Liver (tissue), 3 donors: ENCODE data around the gene ZNF577.

Source experiments
- RAD21 ChIP-seq, 2 donors: IDR thresholded peaks; 2 replicates each; pipeline ENCODE4 v1.6.1; 2016; ENCODE audit warnings: antibody characterized with exemption in 2 of 2, mild to moderate bottlenecking in 2 of 2
- SP1 ChIP-seq: IDR thresholded peaks from 2 replicates; pipeline ENCODE4 v1.6.1; 2018; ENCODE audit warnings: antibody characterized with exemption, mild to moderate bottlenecking
- TAF1 ChIP-seq: conservative IDR thresholded peaks from 2 replicates; pipeline ENCODE4 v1.6.1; 2016; ENCODE audit warnings: antibody characterized with exemption, mild to moderate bottlenecking
- TF ChIP-seq, protein P1 (sequence below): fragments of 150-350 bp; IDR thresholded peaks from 2 replicates; pipeline ENCODE4 v1.5.1; 2017; ENCODE audit warnings: improper control_type of control experiment, low read depth, low read length; ENCODE audit not compliant: missing input control
- TF ChIP-seq, protein P2 (sequence below): IDR thresholded peaks from 2 replicates; pipeline ENCODE4 v1.6.1; 2016; ENCODE audit warnings: antibody characterized with exemption
- TF ChIP-seq, protein P3 (sequence below): IDR thresholded peaks from 2 replicates; pipeline ENCODE4 v1.6.1; 2016; ENCODE audit warnings: antibody characterized with exemption, mild to moderate bottlenecking
- donor health status: healthy.
- donor health status: healthy.

DNA sequence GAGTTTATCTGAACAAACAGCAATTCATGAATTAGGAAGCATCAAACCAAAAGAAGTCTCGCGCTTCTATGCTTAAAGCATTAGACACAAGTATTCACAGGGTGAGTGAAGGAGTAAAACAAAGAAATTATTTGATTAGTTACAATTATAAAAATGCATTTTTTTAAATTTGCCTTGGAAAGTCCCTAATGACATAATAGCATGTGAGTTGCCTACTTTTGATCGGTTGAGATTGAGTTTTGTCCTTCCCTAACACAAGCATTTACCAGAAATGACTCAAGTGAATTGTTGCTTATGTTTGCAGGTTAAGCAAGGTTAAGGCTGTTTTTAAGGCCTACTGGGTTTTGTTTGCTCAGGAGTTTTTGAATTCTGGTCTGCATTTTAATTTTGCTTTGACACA is 17.5 kb upstream of the ZNF577 start:
- TF ChIP-seq, protein P1, sequence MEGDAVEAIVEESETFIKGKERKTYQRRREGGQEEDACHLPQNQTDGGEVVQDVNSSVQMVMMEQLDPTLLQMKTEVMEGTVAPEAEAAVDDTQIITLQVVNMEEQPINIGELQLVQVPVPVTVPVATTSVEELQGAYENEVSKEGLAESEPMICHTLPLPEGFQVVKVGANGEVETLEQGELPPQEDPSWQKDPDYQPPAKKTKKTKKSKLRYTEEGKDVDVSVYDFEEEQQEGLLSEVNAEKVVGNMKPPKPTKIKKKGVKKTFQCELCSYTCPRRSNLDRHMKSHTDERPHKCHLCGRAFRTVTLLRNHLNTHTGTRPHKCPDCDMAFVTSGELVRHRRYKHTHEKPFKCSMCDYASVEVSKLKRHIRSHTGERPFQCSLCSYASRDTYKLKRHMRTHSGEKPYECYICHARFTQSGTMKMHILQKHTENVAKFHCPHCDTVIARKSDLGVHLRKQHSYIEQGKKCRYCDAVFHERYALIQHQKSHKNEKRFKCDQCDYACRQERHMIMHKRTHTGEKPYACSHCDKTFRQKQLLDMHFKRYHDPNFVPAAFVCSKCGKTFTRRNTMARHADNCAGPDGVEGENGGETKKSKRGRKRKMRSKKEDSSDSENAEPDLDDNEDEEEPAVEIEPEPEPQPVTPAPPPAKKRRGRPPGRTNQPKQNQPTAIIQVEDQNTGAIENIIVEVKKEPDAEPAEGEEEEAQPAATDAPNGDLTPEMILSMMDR = no peak
- TF ChIP-seq RAD21 (IDR thresholded peaks at IDR 0.05) (no peak), SP1 (no peak), TAF1 (no peak)
- TF ChIP-seq, protein P2, sequence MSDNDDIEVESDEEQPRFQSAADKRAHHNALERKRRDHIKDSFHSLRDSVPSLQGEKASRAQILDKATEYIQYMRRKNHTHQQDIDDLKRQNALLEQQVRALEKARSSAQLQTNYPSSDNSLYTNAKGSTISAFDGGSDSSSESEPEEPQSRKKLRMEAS = peak; percentile 3
- TF ChIP-seq, protein P3, sequence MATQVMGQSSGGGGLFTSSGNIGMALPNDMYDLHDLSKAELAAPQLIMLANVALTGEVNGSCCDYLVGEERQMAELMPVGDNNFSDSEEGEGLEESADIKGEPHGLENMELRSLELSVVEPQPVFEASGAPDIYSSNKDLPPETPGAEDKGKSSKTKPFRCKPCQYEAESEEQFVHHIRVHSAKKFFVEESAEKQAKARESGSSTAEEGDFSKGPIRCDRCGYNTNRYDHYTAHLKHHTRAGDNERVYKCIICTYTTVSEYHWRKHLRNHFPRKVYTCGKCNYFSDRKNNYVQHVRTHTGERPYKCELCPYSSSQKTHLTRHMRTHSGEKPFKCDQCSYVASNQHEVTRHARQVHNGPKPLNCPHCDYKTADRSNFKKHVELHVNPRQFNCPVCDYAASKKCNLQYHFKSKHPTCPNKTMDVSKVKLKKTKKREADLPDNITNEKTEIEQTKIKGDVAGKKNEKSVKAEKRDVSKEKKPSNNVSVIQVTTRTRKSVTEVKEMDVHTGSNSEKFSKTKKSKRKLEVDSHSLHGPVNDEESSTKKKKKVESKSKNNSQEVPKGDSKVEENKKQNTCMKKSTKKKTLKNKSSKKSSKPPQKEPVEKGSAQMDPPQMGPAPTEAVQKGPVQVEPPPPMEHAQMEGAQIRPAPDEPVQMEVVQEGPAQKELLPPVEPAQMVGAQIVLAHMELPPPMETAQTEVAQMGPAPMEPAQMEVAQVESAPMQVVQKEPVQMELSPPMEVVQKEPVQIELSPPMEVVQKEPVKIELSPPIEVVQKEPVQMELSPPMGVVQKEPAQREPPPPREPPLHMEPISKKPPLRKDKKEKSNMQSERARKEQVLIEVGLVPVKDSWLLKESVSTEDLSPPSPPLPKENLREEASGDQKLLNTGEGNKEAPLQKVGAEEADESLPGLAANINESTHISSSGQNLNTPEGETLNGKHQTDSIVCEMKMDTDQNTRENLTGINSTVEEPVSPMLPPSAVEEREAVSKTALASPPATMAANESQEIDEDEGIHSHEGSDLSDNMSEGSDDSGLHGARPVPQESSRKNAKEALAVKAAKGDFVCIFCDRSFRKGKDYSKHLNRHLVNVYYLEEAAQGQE = no peak
